Tibial artery (tissue), 4 donors: ENCODE results near the gene KIR3DL2.
A peak's percentile ranks its signal among the peaks of the same experiment; 100 is the strongest.
"Not testable (repeated sequence)": the region's sequence is repeated elsewhere in the genome, so short reads cannot be mapped to it uniquely, and the experiment has no call there.

Source experiments
- DNase-seq, 2 donors: peaks; one replicate each; pipeline ENCODE4 v3.0.0-alpha.2; 2019
- H3K27ac ChIP-seq, 2 donors: fragments of 200-600 bp; sonication (generic) in 1 of 2; 1 replicate in 1 of 2; 2 replicates in 1 of 2; pipeline ENCODE4 v1.5.1; 2018 to 2019; ENCODE audit warnings: mild to moderate bottlenecking in 1 of 2
- H3K27me3 ChIP-seq, 2 donors: fragments of 200-600 bp; sonication (generic) in 1 of 2; one replicate each; pipeline versions ENCODE4 v1.5.1 to v1.6.0; 2016 to 2019
- H3K36me3 ChIP-seq, 3 donors: fragments of 200-600 bp; sonication (generic) in 2 of 3; one replicate each; pipeline ENCODE4 v1.5.1; 2016 to 2019; ENCODE audit warnings: mild to moderate bottlenecking in 2 of 3
- H3K4me1 ChIP-seq, 4 donors: fragments of 200-600 bp; sonication (generic) in 2 of 4; 1 replicate in 3 of 4; 2 replicates in 1 of 4; pipeline ENCODE4 v1.5.1; 2016 to 2019
- H3K4me3 ChIP-seq, 2 donors: fragments of 200-600 bp; sonication (generic) in 1 of 2; 1 replicate in 1 of 2; 2 replicates in 1 of 2; pipeline ENCODE4 v1.5.1; 2018 to 2019; ENCODE audit warnings: mild to moderate bottlenecking in 2 of 2
- H3K9me3 ChIP-seq, 3 donors: fragments of 200-600 bp; sonication (generic) in 1 of 3; one replicate each; pipeline ENCODE4 v1.5.1; 2016 to 2019
- CTCF ChIP-seq, 2 experiments: fragments of 200-600 bp in 1 of 2; fragments of 450-650 bp in 1 of 2; IDR thresholded peaks; one replicate each; pipeline ENCODE4 v1.5.1; 2017 to 2019; ENCODE audit warnings: antibody characterized with exemption in 2 of 2, mild to moderate bottlenecking in 1 of 2, moderate library complexity in 1 of 2
- intact Hi-C: fragments of 100-400 bp; cut with DNase I; formaldehyde crosslinking; loops from one replicate; pipeline ENCODE4 v1.15.0; 2023; ENCODE audit warnings: low total_unique reads

Gene KIR3DL2

GRCh38 chr19:54893406-54893805, 43.2 kb downstream of the KIR3DL2 start:
- Histone ChIP-seq H3K4me1 (no peaks in the 10 kb centered on the region), H3K27me3 (no peaks in the 10 kb centered on the region), H3K27ac (no peak overlapping the region), H3K9me3 (no peaks in the 10 kb centered on the region), H3K36me3 (no peaks in the 10 kb centered on the region), H3K4me3 (no peak overlapping the region)
- no peak for TF ChIP-seq CTCF (IDR thresholded peaks at IDR 0.05)
- no peak for DNase-seq
- intact Hi-C loops = no loop called here

- H3K27me3 ChIP-seq, H3K27ac ChIP-seq, DNase-seq, intact Hi-C loops, H3K36me3 ChIP-seq, H3K4me3 ChIP-seq, H3K9me3 ChIP-seq, H3K4me1 ChIP-seq: not testable (repeated sequence)
Observed at GRCh38 chr19:54894106-54894505, 43.9 kb downstream of the KIR3DL2 start.

GRCh38 chr19:54896036-54896435, 45.8 kb downstream of the KIR3DL2 start:
- Histone ChIP-seq H3K4me3 (no peak overlapping the region), H3K36me3 (no peaks in the 10 kb centered on the region), H3K27me3 (no peaks in the 10 kb centered on the region), H3K9me3 (no peaks in the 10 kb centered on the region), H3K4me1 (no peaks in the 10 kb centered on the region), H3K27ac (no peak overlapping the region)
- intact Hi-C loops = no loop called here
- TF ChIP-seq CTCF (IDR thresholded peaks at IDR 0.05) = no peak
- no peak for DNase-seq

GRCh38 chr19:54898685-54899084, 48.4 kb downstream of the KIR3DL2 start:
- H3K9me3 ChIP-seq, H3K27me3 ChIP-seq, H3K27ac ChIP-seq, H3K4me1 ChIP-seq, H3K4me3 ChIP-seq, intact Hi-C loops, H3K36me3 ChIP-seq: not testable (repeated sequence)
- peak in 1 of 2 donors; percentile 47 for DNase-seq

- H3K9me3 ChIP-seq, H3K4me1 ChIP-seq, intact Hi-C loops, H3K27me3 ChIP-seq, H3K36me3 ChIP-seq, H3K4me3 ChIP-seq, H3K27ac ChIP-seq: not testable (repeated sequence)
- peak in 1 of 2 donors; percentile 24 for DNase-seq
Observed at GRCh38 chr19:54899646-54900045, 49.4 kb downstream of the KIR3DL2 start.

GRCh38 chr19:54901153-54901552, 50.9 kb downstream of the KIR3DL2 start:
- H3K27ac ChIP-seq, H3K4me3 ChIP-seq, H3K9me3 ChIP-seq, H3K27me3 ChIP-seq, intact Hi-C loops, H3K36me3 ChIP-seq, H3K4me1 ChIP-seq: not testable (repeated sequence)
- peak in 1 of 2 donors; percentile 44 for DNase-seq

- no peaks in the 10 kb centered on the region for H3K4me1 ChIP-seq
- H3K36me3 ChIP-seq = no peaks in the 10 kb centered on the region
- peak in 1 of 2 donors; percentile 6 for DNase-seq
- H3K9me3 ChIP-seq = no peaks in the 10 kb centered on the region
- H3K27me3 ChIP-seq = no peaks in the 10 kb centered on the region
- intact Hi-C loops = no loop called here
- no peak overlapping the region for H3K4me3 ChIP-seq
- no peak overlapping the region for H3K27ac ChIP-seq
- no peak for TF ChIP-seq CTCF (IDR thresholded peaks at IDR 0.05)
Observed at GRCh38 chr19:54902061-54902460, 51.8 kb downstream of the KIR3DL2 start.

- intact Hi-C loops = no loop called here
- no peaks in the 10 kb centered on the region for H3K4me1 ChIP-seq
- no peak overlapping the region for H3K27ac ChIP-seq
- H3K27me3 ChIP-seq = no peaks in the 10 kb centered on the region
- DNase-seq = no peak
- H3K36me3 ChIP-seq = no peaks in the 10 kb centered on the region
- TF ChIP-seq CTCF (IDR thresholded peaks at IDR 0.05) = no peak
- H3K9me3 ChIP-seq = no peaks in the 10 kb centered on the region
- H3K4me3 ChIP-seq = no peak overlapping the region
Observed at GRCh38 chr19:54903303-54903702, 53.1 kb downstream of the KIR3DL2 start.

GRCh38 chr19:54904261-54904660, 54.0 kb downstream of the KIR3DL2 start:
- H3K36me3 ChIP-seq, H3K9me3 ChIP-seq, H3K4me3 ChIP-seq, H3K27ac ChIP-seq, DNase-seq, H3K4me1 ChIP-seq, H3K27me3 ChIP-seq, intact Hi-C loops: not testable (repeated sequence)
